ENCODE measurements around the gene LEF1. TPM values are rescaled to one million over a fixed set of nuclear protein-coding genes. Genes with fewer than 3 reads are reported as not detected.
A peak's percentile ranks its signal among the peaks of the same experiment; 100 is the strongest.

The LEF1 gene
- total RNA-seq, 1 experiment from 2014 or later = 0.28 TPM

- DNase-seq = no peak
- H3K36me3 ChIP-seq (replicated peaks; ENCODE audit: control insufficient read depth, insufficient read depth, low read length) = no peaks in the 10 kb centered on the region
- no peaks in the 10 kb centered on the region for H3K27me3 ChIP-seq (ENCODE audit: control insufficient read depth, insufficient read depth, low read length)
- H3K4me3 ChIP-seq (ENCODE audit: insufficient read depth, low read depth, low read length) = no peak overlapping the region
These were observed 125.2 kb downstream of the LEF1 start for GRCh38 chr4:108043526-108043925.

GRCh38 chr4:108042927-108043326 lies 125.8 kb downstream of the LEF1 start:
- no peaks in the 10 kb centered on the region for H3K27me3 ChIP-seq (ENCODE audit: control insufficient read depth, insufficient read depth, low read length)
- H3K4me3 ChIP-seq (ENCODE audit: insufficient read depth, low read depth, low read length) = no peak overlapping the region
- DNase-seq = no peak
- no peaks in the 10 kb centered on the region for H3K36me3 ChIP-seq (replicated peaks; ENCODE audit: control insufficient read depth, insufficient read depth, low read length)

GRCh38 chr4:108037884-108038283 lies 130.8 kb downstream of the LEF1 start:
- DNase-seq = no peak
- H3K4me3 ChIP-seq (ENCODE audit: insufficient read depth, low read depth, low read length) = no peak overlapping the region
- peaks cover 4% of the 10 kb centered on the region for H3K36me3 ChIP-seq (replicated peaks; ENCODE audit: control insufficient read depth, insufficient read depth, low read length)
- H3K27me3 ChIP-seq (ENCODE audit: control insufficient read depth, insufficient read depth, low read length) = no peaks in the 10 kb centered on the region

- peaks cover 4% of the 10 kb centered on the region for H3K36me3 ChIP-seq (replicated peaks; ENCODE audit: control insufficient read depth, insufficient read depth, low read length)
- H3K4me3 ChIP-seq (ENCODE audit: insufficient read depth, low read depth, low read length) = no peak overlapping the region
- no peak for DNase-seq
- no peaks in the 10 kb centered on the region for H3K27me3 ChIP-seq (ENCODE audit: control insufficient read depth, insufficient read depth, low read length)
These were observed 132.5 kb downstream of the LEF1 start for GRCh38 chr4:108036213-108036612.

- DNase-seq = no peak
These were observed 133.0 kb downstream of the LEF1 start for GRCh38 chr4:108035691-108036090.

GRCh38 chr4:108034565-108034964 lies 134.2 kb downstream of the LEF1 start:
- Histone ChIP-seq H3K4me3 (ENCODE audit: insufficient read depth, low read depth, low read length) (no peak overlapping the region), H3K27me3 (ENCODE audit: control insufficient read depth, insufficient read depth, low read length) (no peaks in the 10 kb centered on the region), H3K36me3 (replicated peaks; ENCODE audit: control insufficient read depth, insufficient read depth, low read length) (peaks cover 4% of the 10 kb centered on the region)
- DNase-seq = no peak

More at GRCh38 chr4:108035691-108036090, 133.0 kb downstream of the LEF1 start:
- H3K36me3 ChIP-seq (replicated peaks; ENCODE audit: control insufficient read depth, insufficient read depth, low read length) = peaks cover 4% of the 10 kb centered on the region
- no peaks in the 10 kb centered on the region for H3K27me3 ChIP-seq (ENCODE audit: control insufficient read depth, insufficient read depth, low read length)
- H3K4me3 ChIP-seq (ENCODE audit: insufficient read depth, low read depth, low read length) = no peak overlapping the region

- Histone ChIP-seq H3K27me3 (ENCODE audit: control insufficient read depth, insufficient read depth, low read length) (no peaks in the 10 kb centered on the region), H3K4me3 (ENCODE audit: insufficient read depth, low read depth, low read length) (no peak overlapping the region), H3K36me3 (replicated peaks; ENCODE audit: control insufficient read depth, insufficient read depth, low read length) (peaks cover 4% of the 10 kb centered on the region)
- no peak for DNase-seq
These were observed 135.4 kb downstream of the LEF1 start for GRCh38 chr4:108033348-108033747.

GRCh38 chr4:108031427-108032083 lies 137.2 kb downstream of the LEF1 start:
- DNase-seq = no peak
- H3K36me3 ChIP-seq (replicated peaks; ENCODE audit: control insufficient read depth, insufficient read depth, low read length) = peaks cover 6% of the 10 kb centered on the region
- no peak overlapping the region for H3K4me3 ChIP-seq (ENCODE audit: insufficient read depth, low read depth, low read length)
- no peaks in the 10 kb centered on the region for H3K27me3 ChIP-seq (ENCODE audit: control insufficient read depth, insufficient read depth, low read length)

GRCh38 chr4:108030332-108030731 lies 138.4 kb downstream of the LEF1 start:
- H3K4me3 ChIP-seq (ENCODE audit: insufficient read depth, low read depth, low read length) = no peak overlapping the region
- peaks cover 6% of the 10 kb centered on the region for H3K36me3 ChIP-seq (replicated peaks; ENCODE audit: control insufficient read depth, insufficient read depth, low read length)
- peak; percentile 66 for DNase-seq
- H3K27me3 ChIP-seq (ENCODE audit: control insufficient read depth, insufficient read depth, low read length) = no peaks in the 10 kb centered on the region

GRCh38 chr4:108029731-108030130 lies 139.0 kb downstream of the LEF1 start:
- Histone ChIP-seq H3K36me3 (replicated peaks; ENCODE audit: control insufficient read depth, insufficient read depth, low read length) (peaks cover 6% of the 10 kb centered on the region), H3K4me3 (ENCODE audit: insufficient read depth, low read depth, low read length) (no peak overlapping the region), H3K27me3 (ENCODE audit: control insufficient read depth, insufficient read depth, low read length) (no peaks in the 10 kb centered on the region)
- DNase-seq = no peak

GRCh38 chr4:108029016-108029720 lies 139.6 kb downstream of the LEF1 start:
- Histone ChIP-seq H3K36me3 (replicated peaks; ENCODE audit: control insufficient read depth, insufficient read depth, low read length) (peaks cover 2% of the 10 kb centered on the region), H3K4me3 (ENCODE audit: insufficient read depth, low read depth, low read length) (no peak overlapping the region), H3K27me3 (ENCODE audit: control insufficient read depth, insufficient read depth, low read length) (no peaks in the 10 kb centered on the region)
- DNase-seq = no peak

- no peak for DNase-seq
- Histone ChIP-seq H3K27me3 (ENCODE audit: control insufficient read depth, insufficient read depth, low read length) (no peaks in the 10 kb centered on the region), H3K4me3 (ENCODE audit: insufficient read depth, low read depth, low read length) (no peak overlapping the region), H3K36me3 (replicated peaks; ENCODE audit: control insufficient read depth, insufficient read depth, low read length) (peaks cover 10% of the 10 kb centered on the region)
These were observed 143.9 kb downstream of the LEF1 start for GRCh38 chr4:108024878-108025165.

- DNase-seq = no peak
- H3K4me3 ChIP-seq (ENCODE audit: insufficient read depth, low read depth, low read length) = no peak overlapping the region
These were observed 144.5 kb downstream of the LEF1 start for GRCh38 chr4:108024085-108024877.

GRCh38 chr4:108018884-108019187 lies 149.9 kb downstream of the LEF1 start:
- Histone ChIP-seq H3K27me3 (ENCODE audit: control insufficient read depth, insufficient read depth, low read length) (no peaks in the 10 kb centered on the region), H3K36me3 (replicated peaks; ENCODE audit: control insufficient read depth, insufficient read depth, low read length) (peaks cover 15% of the 10 kb centered on the region), H3K4me3 (ENCODE audit: insufficient read depth, low read depth, low read length) (no peak overlapping the region)
- no peak for DNase-seq

More at GRCh38 chr4:108024085-108024877, 144.5 kb downstream of the LEF1 start:
- Histone ChIP-seq H3K36me3 (replicated peaks; ENCODE audit: control insufficient read depth, insufficient read depth, low read length) (peaks cover 14% of the 10 kb centered on the region), H3K27me3 (ENCODE audit: control insufficient read depth, insufficient read depth, low read length) (no peaks in the 10 kb centered on the region)
